KMS-11 (cell line): ENCODE measurements around the gene SLC7A10.
"Not testable (repeated sequence)": the region's sequence is repeated elsewhere in the genome, so short reads cannot be mapped to it uniquely, and the experiment has no call there.

Experiments
- H2AFZ ChIP-seq: fragments of 200-600 bp; sonication (generic); 2 replicates; pipeline ENCODE4 v1.6.1; 2016; ENCODE audit warnings: antibody characterized with exemption, mixed run types, low read depth
- H3K27ac ChIP-seq: fragments of 200-600 bp; sonication (generic); 2 replicates; pipeline ENCODE4 v1.6.1; 2016; ENCODE audit warnings: mild to moderate bottlenecking, mixed run types
- H3K27me3 ChIP-seq: fragments of 200-600 bp; sonication (generic); 2 replicates; pipeline ENCODE4 v1.6.1; 2017; ENCODE audit warnings: mild to moderate bottlenecking, low read depth, mixed run types, moderate library complexity; ENCODE audit not compliant: insufficient read depth
- H3K36me3 ChIP-seq: fragments of 200-600 bp; sonication (generic); 2 replicates; pipeline ENCODE4 v1.6.1; 2017; ENCODE audit warnings: mild to moderate bottlenecking, mixed run types; ENCODE audit not compliant: insufficient read depth
- H3K4me1 ChIP-seq: fragments of 200-600 bp; sonication (generic); 2 replicates; pipeline ENCODE4 v1.6.1; 2016; ENCODE audit warnings: mild to moderate bottlenecking, low read depth, mixed run types; ENCODE audit not compliant: poor library complexity, severe bottlenecking
- H3K4me2 ChIP-seq: fragments of 200-600 bp; sonication (generic); 2 replicates; pipeline ENCODE4 v1.7.0; 2016; ENCODE audit warnings: mild to moderate bottlenecking, mixed run types
- H3K4me3 ChIP-seq: fragments of 200-600 bp; sonication (generic); IDR thresholded peaks from 2 replicates; pipeline ENCODE4 v1.6.1; 2017; ENCODE audit warnings: low read depth, low read length, mixed read lengths; ENCODE audit not compliant: insufficient read depth
- H3K79me2 ChIP-seq: fragments of 200-600 bp; sonication (generic); 2 replicates; pipeline ENCODE4 v1.6.1; 2016; ENCODE audit warnings: low read depth, mixed run types; ENCODE audit not compliant: insufficient read depth
- H3K9ac ChIP-seq: fragments of 200-600 bp; sonication (generic); 2 replicates; pipeline ENCODE4 v1.6.1; 2016; ENCODE audit warnings: mild to moderate bottlenecking, mixed run types
- H4K20me1 ChIP-seq: fragments of 200-600 bp; sonication (generic); 2 replicates; pipeline ENCODE4 v1.6.1; 2016; ENCODE audit warnings: mild to moderate bottlenecking, mixed run types; ENCODE audit not compliant: insufficient read depth
- CTCF ChIP-seq: fragments of 200-600 bp; sonication (generic); conservative IDR thresholded peaks from 2 replicates; pipeline ENCODE4 v1.6.1; 2017; ENCODE audit warnings: low read depth, mild to moderate bottlenecking, antibody characterized with exemption, low read length, moderate library complexity, mixed read lengths

Gene SLC7A10

DNA sequence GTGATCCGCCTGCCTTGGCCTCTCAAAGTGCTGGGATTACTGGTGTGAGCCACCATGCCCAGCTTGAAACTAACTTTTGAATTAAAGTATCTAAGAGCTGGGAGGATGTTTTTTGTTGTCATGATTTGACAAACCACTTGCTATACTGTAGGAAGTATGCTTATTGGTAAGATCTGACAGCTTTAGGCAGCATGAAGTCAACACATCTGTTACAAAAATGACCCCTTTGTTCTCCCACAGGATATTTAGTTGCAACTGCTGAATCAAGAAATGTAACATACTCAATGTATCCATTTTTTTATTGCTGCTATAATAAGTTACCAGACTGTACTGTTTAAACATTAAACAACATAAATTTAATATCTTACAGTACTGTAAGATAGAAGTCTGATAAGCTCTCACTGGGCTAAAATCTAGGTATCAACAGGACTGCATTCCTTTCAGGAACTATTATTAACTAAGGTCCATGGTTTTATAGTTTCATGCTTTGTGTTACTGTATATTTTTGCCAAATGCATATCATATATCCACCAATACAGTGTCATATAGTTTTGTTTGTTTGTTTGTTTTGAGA lies 54.3 kb downstream of the SLC7A10 start:
- Histone ChIP-seq H3K9ac (no peak overlapping the region), H4K20me1 (no peaks in the 10 kb centered on the region), H3K4me3 (no peak overlapping the region), H3K36me3 (no peaks in the 10 kb centered on the region), H3K27me3 (no peaks in the 10 kb centered on the region), H3K4me2 (no peak overlapping the region), H3K27ac (no peak overlapping the region), H3K79me2 (no peaks in the 10 kb centered on the region), H3K4me1 (peaks cover 5% of the 10 kb centered on the region), H2AFZ (no peak overlapping the region)
- no peak for TF ChIP-seq CTCF

DNA sequence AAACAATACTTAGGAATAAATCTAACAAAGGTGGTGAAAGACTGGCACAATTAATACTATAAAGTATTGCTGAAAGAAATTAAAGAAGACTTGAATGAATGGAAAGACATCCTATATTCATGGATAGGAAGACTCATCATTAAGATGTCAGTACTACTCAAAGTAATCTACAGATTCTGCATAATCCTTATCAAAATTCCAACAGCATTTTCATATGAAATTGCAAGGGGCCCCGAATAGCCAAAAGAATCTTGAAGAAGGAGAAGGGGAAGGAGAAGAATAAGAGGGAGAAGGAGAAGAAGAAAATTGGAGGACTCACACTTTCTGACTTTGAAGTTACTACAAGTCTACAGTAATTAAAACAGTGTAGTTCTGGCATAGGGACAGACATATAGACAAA lies 57.1 kb downstream of the SLC7A10 start:
- no peak overlapping the region for H2AFZ ChIP-seq
- H3K79me2 ChIP-seq: no peaks in the 10 kb centered on the region
- no peaks in the 10 kb centered on the region for H3K27me3 ChIP-seq
- no peaks in the 10 kb centered on the region for H3K4me1 ChIP-seq
- H4K20me1 ChIP-seq: no peaks in the 10 kb centered on the region
- no peak overlapping the region for H3K4me3 ChIP-seq
- no peak overlapping the region for H3K27ac ChIP-seq
- no peaks in the 10 kb centered on the region for H3K36me3 ChIP-seq
- no peak for TF ChIP-seq CTCF
- H3K4me2 ChIP-seq: no peak overlapping the region
- no peak overlapping the region for H3K9ac ChIP-seq

DNA sequence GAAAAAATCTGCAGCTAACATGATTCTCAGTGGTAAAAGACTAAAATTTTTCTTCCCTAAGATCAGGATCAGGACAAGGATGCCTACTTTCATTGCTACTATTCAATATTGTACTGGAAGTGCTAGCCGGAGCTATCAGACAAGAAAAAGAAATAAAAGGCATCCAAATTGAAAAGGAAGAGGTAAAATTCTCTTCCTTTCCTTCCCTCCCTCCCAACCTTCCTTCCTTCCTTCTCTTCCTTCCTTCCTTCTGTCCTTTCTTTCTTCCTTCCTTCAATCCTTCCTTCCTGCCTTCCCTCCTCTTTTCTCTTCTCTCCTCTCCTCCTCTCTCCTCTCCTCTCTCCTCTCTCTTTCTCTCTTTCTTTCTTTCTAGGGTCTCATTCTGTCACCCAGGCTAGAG lies 58.2 kb downstream of the SLC7A10 start:
- no peaks in the 10 kb centered on the region for H3K4me1 ChIP-seq
- H3K4me2 ChIP-seq: no peak overlapping the region
- no peak for TF ChIP-seq CTCF
- H3K27me3 ChIP-seq: no peaks in the 10 kb centered on the region
- no peaks in the 10 kb centered on the region for H3K79me2 ChIP-seq
- H2AFZ ChIP-seq: no peak overlapping the region
- H3K4me3 ChIP-seq: no peak overlapping the region
- H3K36me3 ChIP-seq: no peaks in the 10 kb centered on the region
- no peaks in the 10 kb centered on the region for H4K20me1 ChIP-seq
- no peak overlapping the region for H3K27ac ChIP-seq
- no peak overlapping the region for H3K9ac ChIP-seq

DNA sequence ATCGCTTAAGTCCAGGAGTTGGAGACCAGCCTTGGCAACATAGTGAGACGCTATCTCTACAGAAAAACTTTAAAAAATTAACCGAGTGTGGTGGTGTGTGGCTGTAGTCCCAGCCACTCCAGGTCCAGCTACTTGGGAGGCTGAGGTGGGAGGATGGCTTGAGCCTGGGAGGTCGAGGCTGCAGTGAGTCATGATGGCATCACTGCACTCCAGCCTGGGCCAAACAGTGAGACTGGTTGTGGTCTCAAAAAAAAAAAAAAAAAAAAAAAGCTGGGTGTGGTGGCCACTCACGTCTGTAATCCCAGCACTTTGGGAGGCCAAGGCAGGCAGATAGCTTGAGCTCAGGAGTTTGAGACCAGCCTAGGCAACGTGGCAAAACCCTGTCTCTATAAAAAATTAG lies 59.6 kb downstream of the SLC7A10 start:
- not testable (repeated sequence) for H3K4me3 ChIP-seq, H3K4me2 ChIP-seq, H3K9ac ChIP-seq, H3K36me3 ChIP-seq, H3K79me2 ChIP-seq, H3K27me3 ChIP-seq, H3K27ac ChIP-seq, H2AFZ ChIP-seq, H4K20me1 ChIP-seq, H3K4me1 ChIP-seq

- Histone ChIP-seq H3K36me3 (no peaks in the 10 kb centered on the region), H3K4me3 (no peak overlapping the region), H3K9ac (no peak overlapping the region), H3K27ac (no peak overlapping the region), H2AFZ (no peak overlapping the region), H3K27me3 (no peaks in the 10 kb centered on the region), H3K4me2 (no peak overlapping the region), H3K79me2 (no peaks in the 10 kb centered on the region), H3K4me1 (peaks cover 8% of the 10 kb centered on the region), H4K20me1 (no peaks in the 10 kb centered on the region)
- TF ChIP-seq CTCF: no peak
Measured at GRCh38 chr19:33163481-33163880, 62.2 kb downstream of the SLC7A10 start.
